Aorta (tissue), 5 donors: ENCODE data around the gene FDX1. TPM values are rescaled to one million over a fixed set of nuclear protein-coding genes. Genes with fewer than 3 reads are reported as not detected.

ENCODE experiments used
- ATAC-seq: fragments of 200-7000 bp; cut with Tn5 transposase; one replicate; pipeline ENCODE4 v1.9.1; 2022; ENCODE audit warnings: moderate library complexity; ENCODE audit not compliant: low FRiP score
- DNase-seq, 2 donors: peaks; one replicate each; pipeline ENCODE4 v3.0.0-alpha.2; 2020
- H3K27ac ChIP-seq, 2 donors: one replicate each; pipeline ENCODE4 v1.5.1; 2013; ENCODE audit warnings: low read length in 2 of 2, mild to moderate bottlenecking in 2 of 2, moderate library complexity in 2 of 2, control low read depth in 1 of 2, inconsistent platforms in 1 of 2, low read depth in 1 of 2
- H3K27me3 ChIP-seq, 2 donors: one replicate each; pipeline ENCODE4 v1.6.1; 2013; ENCODE audit warnings: control low read depth in 1 of 2, low read length in 1 of 2, mild to moderate bottlenecking in 1 of 2, moderate library complexity in 1 of 2; ENCODE audit not compliant: insufficient read depth in 2 of 2, control insufficient read depth in 1 of 2
- H3K36me3 ChIP-seq, 2 donors: one replicate each; pipeline ENCODE4 v1.6.1; 2013; ENCODE audit warnings: control low read depth in 1 of 2, low read length in 1 of 2, mild to moderate bottlenecking in 1 of 2; ENCODE audit not compliant: insufficient read depth in 2 of 2, control insufficient read depth in 1 of 2
- H3K4me1 ChIP-seq, 2 donors: one replicate each; pipeline ENCODE4 v1.6.1; 2013; ENCODE audit warnings: low read length in 2 of 2, control low read depth in 1 of 2, mild to moderate bottlenecking in 1 of 2, moderate library complexity in 1 of 2; ENCODE audit not compliant: insufficient read depth in 2 of 2, control insufficient read depth in 1 of 2
- H3K4me3 ChIP-seq, 2 donors: one replicate each; pipeline ENCODE4 v1.5.1; 2013; ENCODE audit warnings: low read length in 2 of 2, control low read depth in 1 of 2, mild to moderate bottlenecking in 1 of 2
- H3K9me3 ChIP-seq: one replicate; pipeline ENCODE4 v1.6.1; 2013; ENCODE audit warnings: mild to moderate bottlenecking, low read length; ENCODE audit not compliant: control insufficient read depth
- WGBS, 2 donors: extraction: QIAGEN DNeasy Blood & Tissue Kit; methylation state at CpG; one replicate each; pipeline ENCODE4 v1.1.7; 2013; 5-methylcytosine and 5-hydroxymethylcytosine counted together
- intact Hi-C, 2 donors: fragments of 100-400 bp; cut with DNase I; formaldehyde crosslinking; loops; one replicate each; pipeline versions ENCODE4 v1.14.2 to v1.15.0; 2022
- polyA plus RNA-seq, 2 donors: library from polyadenylated mRNA; stranded (reverse); fragments of 200-250 nt; gene quantifications; one replicate each; pipeline ENCODE4 v1.2.3, GENCODE V29; 2013
- total RNA-seq, 2 donors: library from RNA; stranded (reverse); fragmentation: NEBNext Ultra II Directional; extraction: Animal tissue kit (Norgen Biotek cat#: 25700); gene quantifications; one replicate each; pipeline ENCODE4 v1.2.1, GENCODE V29; 2021
- donor health status: healthy with polysubstance abuse.
- donor health status: Bipolar disorder and iron deficiency.
- donor health status: DM: no; HTN: no; CAD: no.
- donor health status: DM: no; HTN: no; CAD: no.
- donor health status: DM: yes; HTN: yes; CAD: no.

Gene FDX1
- total and polyA plus RNA-seq, 4 donors: 6.4 to 15.5 (median 8.4) TPM

GRCh38 chr11:110450246-110450645, 20.5 kb downstream of the FDX1 start:
- Histone ChIP-seq H3K36me3 (no peaks in the 10 kb centered on the region), H3K4me3 (no peak overlapping the region), H3K27me3 (no peaks in the 10 kb centered on the region), H3K4me1 (no peaks in the 10 kb centered on the region), H3K27ac (no peak overlapping the region), H3K9me3 (no peaks in the 10 kb centered on the region)
- intact Hi-C loops: loop anchor here in 1 of 2 donors (10.0 kb wide), 1 partner anchor 785 kb away; no protein-coding TSS in a partner anchor
- DNase-seq (no peak), ATAC-seq (no peak)
- 60 to 77% methylated on average over 2 of the region's 2 CpGs for WGBS, 2 donors

- 96 to 100% methylated on average over 2 of the region's 2 CpGs for WGBS, 2 donors
- Histone ChIP-seq H3K36me3 (no peaks in the 10 kb centered on the region), H3K4me3 (no peak overlapping the region), H3K27ac (no peak overlapping the region), H3K27me3 (no peaks in the 10 kb centered on the region), H3K9me3 (no peaks in the 10 kb centered on the region), H3K4me1 (peaks cover 0 to 1% of the 10 kb centered on the region in 2 donors)
- DNase-seq: no peak
- ATAC-seq: no peak
- intact Hi-C loops: loop anchor here in 1 of 2 donors (10.0 kb wide), 1 partner anchor 782 kb away; no protein-coding TSS in a partner anchor
These were observed 23.0 kb downstream of the FDX1 start for GRCh38 chr11:110452720-110453119.

- H3K4me3 ChIP-seq: no peak overlapping the region
- no peak for DNase-seq
- 7 to 14% methylated on average over 5 of the region's 5 CpGs for WGBS, 2 donors
- intact Hi-C loops: loop anchor here in 1 of 2 donors (10.0 kb wide), 1 partner anchor 781 kb away; no protein-coding TSS in a partner anchor
- H3K27ac ChIP-seq: no peak overlapping the region
- no peak for ATAC-seq
- no peaks in the 10 kb centered on the region for H3K36me3 ChIP-seq
- peaks cover 0 to 1% of the 10 kb centered on the region in 2 donors for H3K4me1 ChIP-seq
- no peaks in the 10 kb centered on the region for H3K27me3 ChIP-seq
- H3K9me3 ChIP-seq: no peaks in the 10 kb centered on the region
These were observed 24.1 kb downstream of the FDX1 start for GRCh38 chr11:110453684-110454354.

GRCh38 chr11:110454609-110455008, 24.9 kb downstream of the FDX1 start:
- no peak for ATAC-seq

GRCh38 chr11:110455718-110456117, 26.0 kb downstream of the FDX1 start:
- Histone ChIP-seq H3K4me1 (peaks cover 0 to 1% of the 10 kb centered on the region in 2 donors), H3K4me3 (no peak overlapping the region), H3K27ac (no peak overlapping the region), H3K36me3 (peaks cover 0 to 2% of the 10 kb centered on the region in 2 donors), H3K27me3 (no peaks in the 10 kb centered on the region), H3K9me3 (no peaks in the 10 kb centered on the region)
- DNase-seq (no peak), ATAC-seq (no peak)
- WGBS, 2 donors: 74 to 85% methylated on average over 6 of the region's 6 CpGs
- intact Hi-C loops: loop anchor here in 1 of 2 donors (10.0 kb wide), 1 partner anchor 779 kb away; no protein-coding TSS in a partner anchor

More at GRCh38 chr11:110454609-110455008, 24.9 kb downstream of the FDX1 start:
- Histone ChIP-seq H3K27me3 (no peaks in the 10 kb centered on the region), H3K4me1 (peaks cover 0 to 1% of the 10 kb centered on the region in 2 donors), H3K36me3 (no peaks in the 10 kb centered on the region), H3K27ac (no peak overlapping the region), H3K9me3 (no peaks in the 10 kb centered on the region), H3K4me3 (no peak overlapping the region)
- no peak for DNase-seq
- 93 to 97% methylated on average over 1 of the region's 1 CpG for WGBS, 2 donors
- intact Hi-C loops: loop anchor here in 1 of 2 donors (10.0 kb wide), 1 partner anchor 780 kb away; no protein-coding TSS in a partner anchor

GRCh38 chr11:110463153-110463552, 33.4 kb downstream of the FDX1 start:
- 38 to 46% methylated on average over 6 of the region's 6 CpGs for WGBS, 2 donors
- no peak overlapping the region for H3K4me3 ChIP-seq
- peaks cover 0 to 5% of the 10 kb centered on the region in 2 donors for H3K36me3 ChIP-seq
- DNase-seq: peak; percentile 63 to 80
- H3K4me1 ChIP-seq: no peaks in the 10 kb centered on the region
- ATAC-seq: peak; percentile 69
- no peaks in the 10 kb centered on the region for H3K9me3 ChIP-seq
- no peak overlapping the region for H3K27ac ChIP-seq
- H3K27me3 ChIP-seq: no peaks in the 10 kb centered on the region
- intact Hi-C loops: loop anchor here in 1 of 2 donors (10.0 kb wide), 1 partner anchor 772 kb away; no protein-coding TSS in a partner anchor

- intact Hi-C loops: loop anchor here in 1 of 2 donors (10.0 kb wide), 1 partner anchor 770 kb away; no protein-coding TSS in a partner anchor
- Histone ChIP-seq H3K4me3 (no peak overlapping the region), H3K27me3 (no peaks in the 10 kb centered on the region), H3K4me1 (no peaks in the 10 kb centered on the region), H3K27ac (no peak overlapping the region), H3K36me3 (peaks cover 0 to 4% of the 10 kb centered on the region in 2 donors), H3K9me3 (no peaks in the 10 kb centered on the region)
- WGBS, 2 donors: 90 to 95% methylated on average over 2 of the region's 2 CpGs
- ATAC-seq: no peak
- no peak for DNase-seq
These were observed 35.5 kb downstream of the FDX1 start for GRCh38 chr11:110465231-110465630.

- H3K4me3 ChIP-seq: no peak overlapping the region
- no peaks in the 10 kb centered on the region for H3K9me3 ChIP-seq
- 95% methylated on average over 3 of the region's 3 CpGs for WGBS, 2 donors
- peaks cover 0 to 2% of the 10 kb centered on the region in 2 donors for H3K4me1 ChIP-seq
- no peak overlapping the region for H3K27ac ChIP-seq
- H3K27me3 ChIP-seq: no peaks in the 10 kb centered on the region
- H3K36me3 ChIP-seq: peaks cover 4% of the 10 kb centered on the region in 2 donors
- intact Hi-C loops: loop anchor here in 1 of 2 donors (10.0 kb wide), 1 partner anchor 767 kb away; no protein-coding TSS in a partner anchor
- ATAC-seq (no peak), DNase-seq (no peak)
These were observed 37.8 kb downstream of the FDX1 start for GRCh38 chr11:110467556-110467955.
